Left lobe of liver (tissue), 2 donors: ENCODE results near the gene EGFR. TPM values are rescaled to one million over a fixed set of nuclear protein-coding genes. Genes with fewer than 3 reads are reported as not detected.
A peak's percentile ranks its signal among the peaks of the same experiment; 100 is the strongest.

Experiments
- ATAC-seq: fragments of 200-7000 bp; cut with Tn5 transposase; one replicate; pipeline ENCODE4 v1.9.1; 2020; ENCODE audit warnings: mild to moderate bottlenecking, moderate library complexity
- DNase-seq: peaks from one replicate; pipeline ENCODE4 v3.0.0-alpha.2; 2020; ENCODE audit warnings: low spot score
- total RNA-seq: library from RNA; stranded (reverse); gene quantifications from one replicate; pipeline ENCODE4 v1.2.1, GENCODE V29; 2021
- donor health status: DM: no; HTN: no; CAD: no; lungs with moderate emphysema.
- donor health status: DM: no; HTN: yes; CAD: no.

Gene EGFR
- total RNA-seq, 1 donor from 2014 or later, result 90.5 TPM

DNA sequence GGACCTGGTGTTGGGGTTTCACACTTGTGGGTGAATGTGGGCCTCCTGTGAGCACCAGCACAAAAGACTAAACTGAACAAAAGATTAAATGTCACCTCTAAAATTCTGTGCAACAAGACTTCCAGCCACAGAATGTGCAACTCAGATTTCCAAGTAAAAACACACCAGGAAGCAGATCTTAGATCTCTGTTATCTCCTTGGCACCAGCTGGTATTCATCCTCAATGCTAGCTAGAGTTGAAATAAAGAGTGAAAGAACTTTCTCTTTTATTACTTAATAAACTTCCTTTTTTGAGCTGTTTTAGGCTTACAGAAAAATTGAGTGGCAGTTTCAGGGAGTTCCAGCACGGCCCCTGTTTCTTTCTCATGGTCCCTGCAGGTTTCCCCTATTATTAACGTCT lies 40.2 kb downstream of the EGFR start:
- no peak for DNase-seq

DNA sequence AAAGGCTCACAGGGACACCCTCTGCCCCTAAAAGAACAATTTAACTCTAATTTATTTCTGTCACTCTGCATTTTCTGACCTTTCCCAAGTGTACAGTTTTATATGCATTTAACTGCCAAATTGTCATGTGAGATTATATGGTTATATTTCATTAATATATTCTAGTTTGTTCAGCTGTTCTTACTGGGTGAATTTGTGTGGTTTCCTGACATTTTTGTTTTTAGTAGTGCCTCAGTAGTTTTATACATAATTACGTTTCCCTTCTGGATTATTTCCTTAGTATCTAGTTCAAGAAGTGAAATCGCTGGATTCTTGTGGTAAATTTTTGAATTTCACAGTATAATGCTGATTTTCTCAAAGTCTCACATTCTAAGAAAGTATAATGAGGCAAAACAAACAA lies 41.3 kb downstream of the EGFR start:
- ATAC-seq (no peak), DNase-seq (no peak)

More for the DNA sequence above, 40.2 kb downstream of the EGFR start:
- ATAC-seq, result no peak

DNA sequence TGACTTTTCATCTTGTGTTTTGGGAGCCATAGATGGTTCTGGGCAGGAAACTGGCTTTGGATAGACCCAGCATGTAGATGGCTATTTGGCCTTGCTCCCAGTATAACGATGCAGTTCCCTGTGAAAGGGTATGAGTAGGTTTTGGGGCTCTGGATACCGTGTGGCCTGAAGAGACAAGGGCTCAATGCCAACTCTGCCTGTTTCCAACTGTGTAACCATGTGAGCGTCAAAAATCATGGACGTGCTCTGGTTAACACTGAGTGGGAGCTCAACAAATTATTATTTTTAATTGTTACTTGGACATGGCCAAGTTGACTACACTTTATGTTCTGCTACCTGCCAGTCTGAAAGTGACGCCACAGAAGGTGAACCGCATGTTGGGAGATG lies 41.8 kb downstream of the EGFR start:
- no peak for ATAC-seq
- DNase-seq, result no peak

DNA sequence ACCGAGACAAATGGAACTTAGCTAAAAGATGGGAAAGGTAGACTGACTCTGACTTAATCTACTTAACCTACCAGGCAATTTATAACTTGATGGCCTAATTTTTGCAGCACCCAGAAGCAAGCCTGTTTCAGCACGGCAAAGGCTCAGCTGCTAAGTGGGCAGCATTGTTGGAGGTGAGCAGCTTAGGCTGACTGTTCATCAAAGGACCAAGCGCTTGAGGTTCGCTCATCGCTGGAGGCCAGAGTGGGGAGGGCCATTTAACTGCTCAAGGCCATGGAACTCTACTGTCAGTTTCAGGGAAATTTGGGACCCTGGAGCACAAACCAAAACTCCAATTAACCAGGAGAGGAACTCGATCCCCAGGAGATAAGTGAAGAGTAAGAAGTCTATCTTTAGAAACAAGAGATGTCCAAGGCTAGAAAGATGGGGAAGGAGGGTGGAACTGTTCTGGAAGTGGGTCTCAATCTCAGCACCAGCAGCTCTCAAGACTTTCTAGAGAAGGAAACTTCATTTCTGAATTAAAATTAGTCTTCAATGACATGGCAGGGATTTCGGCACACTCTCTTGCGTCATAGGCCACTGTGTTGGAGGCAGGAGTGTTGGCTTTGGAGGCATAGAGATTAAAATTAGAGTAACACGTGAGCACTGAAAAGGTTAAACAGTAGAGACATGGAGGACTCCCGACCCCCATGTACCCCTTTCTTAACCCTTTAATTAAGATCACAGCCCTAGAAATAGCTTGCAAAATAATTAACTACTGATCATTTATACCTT lies 43.1 kb downstream of the EGFR start:
- ATAC-seq (no peak), DNase-seq (no peak)

DNA sequence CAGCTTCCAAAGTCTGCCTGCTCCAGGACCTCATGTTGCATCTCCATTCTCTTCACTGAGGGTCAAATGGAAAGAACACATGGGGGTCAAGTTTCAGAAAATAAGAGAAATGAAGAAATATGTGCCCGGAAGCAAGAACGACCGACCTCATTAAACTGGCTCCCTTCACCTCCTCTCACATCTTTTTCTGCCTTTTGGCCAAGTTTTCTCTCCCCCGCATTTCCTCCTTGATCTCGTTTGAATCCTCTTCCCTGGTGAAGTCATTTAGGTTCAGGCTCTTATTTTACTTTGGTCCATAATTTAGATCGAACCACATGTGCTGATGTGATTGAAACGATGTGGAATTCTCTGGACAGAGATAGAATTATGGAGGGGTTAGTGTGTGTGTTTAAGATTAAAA lies 44.2 kb downstream of the EGFR start:
- DNase-seq (no peak), ATAC-seq (no peak)

DNA sequence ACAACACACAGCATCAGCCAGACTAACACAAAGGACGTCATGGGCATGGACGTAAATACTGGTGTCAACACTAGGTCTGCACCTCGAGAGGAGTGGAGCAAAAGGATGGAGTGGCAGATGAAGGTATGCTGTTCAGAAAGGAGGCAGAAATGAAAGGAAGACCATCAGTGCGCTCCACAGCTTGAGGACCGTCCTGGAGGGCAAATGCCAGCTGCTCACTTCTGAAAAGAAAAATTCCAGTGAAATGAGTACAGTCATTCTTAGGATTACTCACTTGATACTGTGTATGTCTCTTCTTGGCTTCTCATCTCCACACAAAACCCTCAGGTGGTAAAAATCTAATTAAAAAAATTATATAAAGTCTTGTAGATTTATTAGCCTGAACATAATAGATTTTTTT lies 44.8 kb downstream of the EGFR start:
- ATAC-seq, result no peak
- DNase-seq, result no peak

DNA sequence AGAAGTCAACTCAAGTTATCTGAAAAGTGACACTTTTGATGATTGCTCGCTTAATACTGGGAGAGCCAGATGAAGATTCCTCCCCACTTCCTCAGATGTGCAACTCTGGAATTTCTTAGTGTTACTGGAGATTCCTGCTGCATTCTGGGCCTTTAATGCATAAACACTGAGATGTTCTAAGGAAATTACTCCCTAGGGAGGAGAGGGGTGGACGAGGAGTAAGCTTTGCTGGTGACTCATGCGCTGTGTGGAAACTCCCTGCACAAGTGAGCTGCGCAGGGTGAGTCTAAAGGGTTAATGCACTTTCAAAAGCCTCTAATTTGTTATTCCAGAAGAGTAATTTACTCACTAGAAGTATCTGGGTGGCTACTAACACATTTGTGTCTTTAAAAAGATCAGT lies 46.3 kb downstream of the EGFR start:
- no peak for ATAC-seq
- DNase-seq, result no peak

DNA sequence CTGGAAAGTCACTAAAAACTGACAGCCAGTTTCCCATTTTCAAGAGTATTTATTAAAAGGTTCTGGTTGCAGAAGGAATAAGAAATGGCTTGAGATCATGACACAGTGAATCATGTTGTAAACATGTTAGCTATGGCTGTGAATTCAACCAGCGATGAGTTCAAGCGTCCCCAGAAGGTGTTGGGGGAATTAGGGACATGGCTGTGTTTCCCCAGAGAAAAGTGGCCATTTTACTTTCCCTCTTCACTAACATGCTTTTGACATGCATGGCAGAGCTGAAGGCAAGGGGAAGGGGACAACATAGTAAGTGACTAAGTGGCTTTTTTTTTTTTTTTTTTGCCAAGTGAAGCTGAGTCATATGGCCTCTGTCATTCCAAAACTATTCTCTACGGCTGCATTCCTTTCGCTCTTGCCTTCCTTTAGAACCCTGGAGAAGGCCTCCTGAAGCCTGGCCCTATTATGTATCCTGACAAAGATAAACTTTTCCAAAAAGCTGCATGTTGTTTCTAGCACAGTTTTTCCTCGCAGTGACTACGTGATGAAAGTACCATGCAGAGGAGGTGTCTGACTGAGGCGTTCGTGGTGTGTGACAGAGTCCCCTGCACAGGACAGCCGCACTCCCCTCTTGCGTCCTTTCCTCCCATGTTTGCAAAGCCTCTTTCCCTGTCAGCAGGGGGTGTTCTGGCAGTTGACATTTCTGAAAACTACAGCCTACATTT lies 46.9 kb downstream of the EGFR start:
- ATAC-seq, result no peak
- DNase-seq, result no peak

DNA sequence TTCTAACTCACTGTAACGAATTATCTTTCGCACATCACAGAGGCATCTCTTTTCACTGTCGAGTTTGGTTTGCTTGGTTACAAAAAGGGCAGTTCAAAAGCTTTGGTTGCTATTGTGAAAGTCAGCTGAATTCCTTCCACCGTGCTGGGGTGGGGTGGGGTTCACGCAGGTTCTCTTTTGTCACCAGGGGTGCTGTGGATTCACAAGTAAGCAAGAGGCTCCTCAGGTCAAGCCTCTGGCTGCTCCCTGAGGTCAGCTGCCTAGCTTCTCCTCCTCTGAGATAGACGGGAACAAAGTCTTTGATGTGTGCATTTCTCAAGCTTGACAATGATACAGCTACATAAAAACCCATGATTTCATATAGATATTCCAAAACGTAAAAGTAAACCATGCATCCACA lies 47.7 kb downstream of the EGFR start:
- ATAC-seq (no peak), DNase-seq (no peak)

DNA sequence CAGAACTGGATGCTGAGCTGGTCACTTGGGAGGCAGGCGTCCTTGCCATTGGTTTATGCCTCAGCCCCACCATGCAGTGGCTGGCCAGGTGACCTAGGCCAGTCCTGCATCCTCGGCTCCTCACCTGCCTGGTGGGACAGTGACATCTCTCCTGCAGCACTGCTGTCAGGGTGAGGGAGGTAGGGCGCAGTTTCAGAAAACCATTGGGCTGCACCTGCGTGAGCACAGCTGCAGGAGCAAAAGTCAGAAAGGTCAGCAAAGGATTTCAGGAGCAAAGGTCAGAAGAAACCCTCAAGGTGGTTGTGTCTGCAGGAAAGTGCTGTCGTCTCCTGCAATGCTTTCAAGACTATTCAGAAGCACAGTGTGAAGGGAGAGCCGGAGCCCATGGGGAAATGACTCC lies 48.1 kb downstream of the EGFR start:
- no peak for DNase-seq
- ATAC-seq, result no peak

DNA sequence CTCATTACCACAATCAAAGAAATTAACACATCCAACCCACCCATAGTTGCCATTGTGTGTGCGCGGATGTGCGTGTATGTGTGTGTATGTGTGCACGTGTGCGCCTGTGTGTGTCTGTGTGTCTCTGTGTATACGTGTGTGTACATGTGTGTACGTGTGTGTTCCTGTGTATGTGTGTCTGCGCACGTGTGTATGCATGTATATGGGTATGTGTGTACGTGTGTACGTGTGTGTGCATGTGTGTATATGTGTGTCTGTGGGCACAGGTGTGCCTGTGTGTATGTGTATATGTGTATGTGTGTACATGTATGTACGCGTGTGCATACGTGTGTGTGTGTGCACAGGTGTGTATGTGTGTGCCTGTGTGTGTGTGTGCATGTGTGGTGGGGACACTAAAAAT lies 48.9 kb downstream of the EGFR start:
- ATAC-seq (no peak), DNase-seq (no peak)

DNA sequence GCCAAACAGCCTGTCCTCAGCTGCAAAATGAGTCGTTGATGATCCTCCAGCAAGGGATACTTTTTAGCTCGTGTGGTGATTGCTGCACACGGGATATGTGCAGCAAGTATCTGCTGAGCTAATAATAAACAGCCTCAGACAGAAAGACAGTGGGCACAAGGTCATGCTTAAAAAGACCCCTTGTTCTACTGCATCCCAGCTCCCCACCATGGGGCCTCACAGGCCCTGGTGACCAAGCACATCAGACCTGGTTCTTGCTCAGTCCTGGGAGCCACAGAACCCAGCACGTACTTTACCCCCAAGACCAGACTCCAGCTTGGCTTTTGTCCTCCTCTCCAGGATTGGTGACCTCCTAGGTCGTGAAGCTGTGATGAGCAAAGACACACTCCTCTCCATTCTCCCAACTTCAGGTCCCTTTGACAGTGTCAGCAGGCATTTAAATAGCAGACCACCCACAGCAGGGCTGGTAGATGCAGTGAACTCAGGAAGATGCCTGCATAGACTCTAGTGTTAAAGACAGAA lies 50.5 kb downstream of the EGFR start:
- ATAC-seq (peak; percentile 72), DNase-seq (peak; percentile 69)

DNA sequence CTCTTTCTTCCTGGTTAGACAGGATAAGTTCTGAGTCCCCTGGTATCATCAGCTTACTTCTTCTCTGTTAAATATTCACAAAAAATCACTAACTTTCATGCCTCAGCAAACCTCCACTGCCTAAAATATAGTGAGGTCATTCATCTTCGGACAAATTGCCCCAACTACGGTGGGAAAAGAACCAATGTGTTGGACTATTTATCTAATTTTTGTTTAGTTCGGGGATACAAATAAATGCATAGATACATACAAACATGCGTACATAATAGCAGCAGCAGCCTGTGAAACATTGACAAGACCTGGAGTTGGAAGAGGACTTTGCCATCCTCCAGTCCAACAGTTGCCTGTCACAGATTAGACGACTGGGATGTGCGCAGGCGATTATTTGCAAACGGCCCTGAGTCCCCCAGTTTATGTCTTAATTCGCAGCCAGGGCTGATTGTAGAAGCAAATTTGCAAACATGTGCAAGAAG lies 51.5 kb downstream of the EGFR start:
- no peak for DNase-seq
- ATAC-seq, result peak; percentile 62

DNA sequence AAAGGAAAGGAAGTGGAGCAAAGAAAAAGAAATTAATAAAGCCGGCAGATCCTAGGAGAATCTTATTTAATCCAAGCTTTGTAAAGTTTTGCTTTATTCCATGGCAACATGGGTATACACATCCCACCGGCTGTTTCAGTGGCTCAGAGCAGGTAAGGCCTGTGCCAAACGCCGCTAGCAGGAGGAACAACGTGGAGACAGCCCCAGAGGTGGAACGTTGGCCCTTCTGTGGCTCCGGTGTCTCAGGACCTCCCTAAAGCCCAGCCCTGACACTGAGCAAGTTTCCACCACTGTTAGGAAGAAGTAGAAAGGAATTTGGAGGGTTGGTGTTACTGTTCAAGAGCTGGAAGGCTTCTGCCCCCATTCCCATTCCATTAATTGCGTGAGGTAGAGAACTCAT lies 52.0 kb downstream of the EGFR start:
- ATAC-seq, result no peak
- no peak for DNase-seq

DNA sequence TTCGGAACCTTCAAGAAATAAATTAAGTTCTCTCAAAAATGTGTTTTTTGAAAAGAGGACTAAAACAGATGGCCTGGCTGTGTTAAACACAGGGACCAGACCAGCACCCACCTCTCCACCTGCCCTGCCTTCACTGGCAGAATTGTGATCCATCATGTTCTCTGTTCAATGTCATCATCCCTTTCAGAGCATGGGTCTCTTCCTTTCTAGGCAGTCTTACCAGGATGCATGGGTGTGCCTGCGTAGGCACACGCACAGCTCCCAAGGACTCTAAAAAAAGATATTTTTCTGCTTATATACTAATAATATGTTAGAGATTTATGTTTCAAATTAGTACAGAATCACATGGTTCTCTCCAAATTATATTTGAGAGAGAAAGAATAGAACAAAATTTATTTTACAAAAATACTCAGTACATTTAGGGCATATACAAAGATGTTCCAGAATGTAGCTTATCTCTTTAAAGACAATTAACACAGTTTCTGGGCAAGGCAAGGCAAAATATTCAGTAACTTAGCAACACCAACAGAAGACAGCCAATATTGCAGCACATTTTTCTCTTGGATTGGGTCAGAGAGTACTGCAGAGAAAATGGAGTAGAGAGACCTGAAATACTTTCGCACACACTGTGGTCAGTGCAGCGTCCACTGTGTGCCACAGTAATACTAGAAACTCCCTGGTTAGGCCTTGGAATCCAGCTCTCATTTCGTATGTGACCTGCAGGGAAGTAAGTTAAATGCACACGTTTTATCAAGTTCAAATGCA lies 52.8 kb downstream of the EGFR start:
- ATAC-seq (no peak), DNase-seq (no peak)

DNA sequence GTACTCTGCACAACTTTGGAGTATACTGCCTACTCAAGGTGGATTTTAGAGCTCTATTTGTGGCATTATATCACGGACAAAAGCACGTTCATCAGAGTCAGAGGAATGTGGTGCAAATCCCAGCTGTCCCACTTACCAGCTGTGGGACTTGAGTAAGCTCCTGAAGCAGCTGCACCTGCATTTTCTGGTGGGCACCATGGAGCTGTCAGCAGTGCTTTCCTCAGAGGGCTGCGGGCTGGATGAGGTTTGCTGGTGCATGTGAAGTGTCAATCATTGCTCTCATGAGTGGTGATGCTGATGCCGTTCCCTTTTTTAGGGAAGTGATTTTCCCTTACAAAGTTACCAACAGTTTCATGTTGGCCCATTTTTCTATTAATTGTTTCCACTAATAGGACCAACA lies 53.4 kb downstream of the EGFR start:
- DNase-seq (no peak), ATAC-seq (no peak)

DNA sequence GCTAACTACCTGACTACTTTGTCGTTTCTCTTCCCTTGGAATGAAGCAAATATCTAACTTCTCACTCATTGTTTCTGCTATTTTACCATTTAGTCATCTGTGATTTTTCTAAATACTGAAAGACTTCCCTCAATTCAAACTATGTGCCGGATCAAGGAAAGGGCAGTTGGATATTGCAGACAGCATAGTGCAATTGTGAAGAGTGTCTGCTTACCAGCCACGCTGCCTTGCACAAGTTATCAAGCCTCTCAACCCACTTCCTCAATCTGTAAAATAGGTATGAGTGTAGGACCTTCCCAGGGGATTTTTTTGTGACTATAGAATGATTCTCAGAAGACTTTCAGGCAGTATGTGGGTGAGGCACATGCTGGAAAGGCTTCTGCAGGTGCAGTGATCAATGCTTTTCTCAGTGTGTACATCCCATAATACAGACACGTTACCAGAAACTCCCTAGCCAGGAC lies 54.3 kb downstream of the EGFR start:
- ATAC-seq (no peak), DNase-seq (no peak)

DNA sequence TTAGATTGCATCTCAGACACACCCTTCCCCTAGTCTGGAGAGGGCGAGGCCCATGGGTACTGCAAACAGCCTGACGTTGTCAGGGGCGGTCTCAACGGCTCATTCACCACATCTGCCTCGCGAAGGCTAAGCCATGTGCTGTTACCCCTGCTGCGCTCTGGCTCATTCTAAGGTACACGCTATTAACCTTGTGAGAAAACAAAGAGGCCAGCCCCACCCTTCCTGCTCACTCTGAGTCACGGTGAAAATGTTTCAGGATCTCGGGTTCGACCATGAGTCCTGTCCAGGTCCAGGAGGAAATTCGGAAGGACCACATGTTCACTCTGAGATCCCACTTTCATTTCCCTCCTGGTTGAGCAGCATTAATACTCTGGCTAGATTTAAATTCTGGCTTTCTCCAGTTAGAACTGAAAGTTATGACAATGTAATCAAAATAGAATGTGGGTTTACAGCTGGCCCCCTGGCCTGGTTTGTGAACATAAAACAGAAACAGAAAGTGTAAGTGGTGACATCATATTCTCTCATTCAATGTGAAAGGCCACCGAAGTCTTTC lies 55.2 kb downstream of the EGFR start:
- no peak for DNase-seq

DNA sequence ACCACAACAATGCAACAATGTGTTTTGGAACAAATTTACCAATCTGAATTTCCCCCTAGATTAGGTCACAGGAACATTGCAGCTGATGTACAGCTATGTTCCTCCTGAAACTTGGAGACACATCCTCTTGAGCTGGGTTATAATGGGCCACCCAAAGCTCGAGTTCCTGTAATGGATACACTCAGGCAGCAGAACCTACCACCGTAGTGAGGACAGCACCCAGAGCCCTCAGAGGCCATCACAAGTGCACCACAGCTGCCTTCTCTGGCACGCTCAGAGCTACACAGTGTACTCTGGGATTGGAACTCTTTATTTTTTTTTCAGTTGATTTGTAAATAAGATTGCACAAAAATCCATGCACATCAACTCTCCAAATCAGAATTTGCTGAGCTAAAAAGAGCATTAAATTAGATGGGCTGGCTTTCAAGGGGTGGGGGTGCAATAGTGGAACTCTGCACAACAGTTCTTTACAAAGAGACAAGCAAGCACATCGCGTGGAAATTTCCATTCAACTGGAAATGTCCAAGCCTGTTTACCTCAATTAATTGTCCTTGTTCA lies 56.7 kb downstream of the EGFR start:
- peak; percentile 78 for ATAC-seq
- DNase-seq, result peak; percentile 85

More for the DNA sequence above, 55.2 kb downstream of the EGFR start:
- no peak for ATAC-seq

DNA sequence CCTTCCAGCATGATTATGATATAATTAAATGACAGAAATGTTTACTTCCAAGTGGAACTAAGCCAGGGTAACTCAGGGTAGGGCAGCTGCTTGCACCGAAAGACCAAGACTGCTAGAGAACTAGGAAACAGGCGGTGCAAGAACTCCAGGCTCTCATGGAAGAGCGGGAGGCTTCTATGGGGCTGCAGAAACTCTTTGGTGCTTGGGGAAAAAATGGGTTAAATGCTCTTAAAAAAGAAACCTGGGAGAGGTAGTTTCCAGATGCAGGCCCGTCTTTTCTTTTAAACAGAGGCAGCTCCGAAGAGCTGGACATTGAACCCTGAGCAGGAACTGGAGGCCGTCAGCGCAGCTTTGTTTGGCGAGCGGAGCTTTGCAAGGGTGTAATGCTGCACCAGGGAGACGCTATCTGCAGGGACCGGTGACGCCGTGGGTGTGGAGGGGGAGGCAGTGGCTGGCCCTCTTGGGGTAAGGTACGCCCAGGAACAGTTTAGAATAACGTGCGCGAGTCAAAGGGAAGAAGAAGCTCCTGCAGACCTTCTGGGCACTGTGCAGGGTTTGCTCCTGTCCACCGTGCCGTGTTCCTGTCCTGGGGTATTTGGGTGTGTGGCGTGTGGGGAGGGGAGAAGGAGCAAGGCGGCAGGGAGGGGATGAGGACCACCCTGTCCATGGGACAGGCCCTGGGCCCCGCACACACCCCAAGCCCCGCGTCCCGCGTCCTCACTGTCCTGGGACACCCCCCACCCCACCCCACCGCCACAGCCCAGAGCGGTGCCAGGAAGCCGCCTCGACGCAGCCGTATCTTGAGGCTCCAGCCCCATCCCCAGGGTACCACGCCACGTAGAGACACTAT lies 59.0 kb downstream of the EGFR start:
- ATAC-seq (peak; percentile 76), DNase-seq (peak; percentile 87)
